Activated T-cell treated with anti-CD3 and anti-CD28 coated beads, Interleukin-2, amount 50 U/mL, for 48 hours (primary cell): ENCODE data around the gene DPYD.
"Not testable (repeated sequence)": the region's sequence is repeated elsewhere in the genome, so short reads cannot be mapped to it uniquely, and the experiment has no call there.

Source experiments
- DNase-seq, 2 experiments: peaks; one replicate each; pipeline ENCODE4 v3.0.0-alpha.2; 2020

DPYD gene

DNA sequence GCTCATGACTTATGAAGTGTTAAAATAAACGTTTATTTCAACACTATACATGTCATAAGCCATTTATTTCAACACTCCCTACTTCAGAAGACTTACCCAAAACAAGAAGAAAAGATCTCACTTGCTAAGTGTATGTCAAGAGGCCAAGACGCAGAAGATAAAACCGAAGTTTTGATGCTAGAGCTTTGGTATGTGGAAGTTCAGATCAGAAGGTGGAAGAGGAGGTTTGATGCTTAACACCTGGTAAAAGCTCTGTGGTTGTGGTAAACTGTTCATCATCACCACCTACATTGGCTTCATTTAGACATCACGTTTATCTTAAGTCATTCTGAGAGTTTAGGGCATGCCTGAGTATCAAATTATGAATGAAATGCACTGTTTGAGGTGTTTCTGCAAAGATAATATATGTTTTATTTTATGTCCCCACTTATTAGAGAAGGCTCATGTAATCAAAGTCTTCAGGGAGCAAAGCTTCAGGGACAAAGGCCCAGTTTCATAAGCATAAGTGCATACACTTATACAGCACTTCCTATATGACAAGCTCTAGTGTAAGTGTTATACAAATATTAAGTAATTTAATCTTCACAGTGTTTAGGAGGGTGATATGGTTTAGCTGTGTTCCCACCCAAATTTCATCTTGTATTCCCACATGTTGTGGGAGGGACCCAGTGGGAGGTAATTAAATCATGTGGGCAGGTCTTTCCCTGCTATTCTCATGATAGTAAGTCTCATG is 665.9 kb downstream of the DPYD start:
- DNase-seq = no peak

GRCh38 chr1:97252925-97253324 is 667.9 kb downstream of the DPYD start:
- no peak for DNase-seq

GRCh38 chr1:97252076-97252475 is 668.8 kb downstream of the DPYD start:
- no peak for DNase-seq

DNA sequence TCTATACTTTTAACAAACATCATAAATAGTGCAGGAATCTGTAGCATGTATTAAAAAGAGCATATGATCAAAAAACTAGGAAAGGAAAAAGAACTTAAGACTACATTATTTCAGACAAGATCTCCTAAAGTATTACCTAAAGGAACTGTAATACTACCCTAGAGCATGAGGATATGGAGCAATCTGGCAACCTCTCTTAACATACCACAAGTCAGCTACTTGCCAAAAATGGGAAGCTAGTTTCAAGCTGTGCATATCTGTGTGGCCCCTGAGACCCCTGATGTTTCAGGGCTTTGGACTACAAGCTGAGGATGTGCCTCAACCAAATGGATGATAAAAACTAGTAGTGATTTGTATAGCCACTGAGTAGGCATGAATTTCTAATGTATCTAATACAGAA is 673.6 kb downstream of the DPYD start:
- DNase-seq = no peak

GRCh38 chr1:97245682-97246081 is 675.2 kb downstream of the DPYD start:
- no peak for DNase-seq

DNA sequence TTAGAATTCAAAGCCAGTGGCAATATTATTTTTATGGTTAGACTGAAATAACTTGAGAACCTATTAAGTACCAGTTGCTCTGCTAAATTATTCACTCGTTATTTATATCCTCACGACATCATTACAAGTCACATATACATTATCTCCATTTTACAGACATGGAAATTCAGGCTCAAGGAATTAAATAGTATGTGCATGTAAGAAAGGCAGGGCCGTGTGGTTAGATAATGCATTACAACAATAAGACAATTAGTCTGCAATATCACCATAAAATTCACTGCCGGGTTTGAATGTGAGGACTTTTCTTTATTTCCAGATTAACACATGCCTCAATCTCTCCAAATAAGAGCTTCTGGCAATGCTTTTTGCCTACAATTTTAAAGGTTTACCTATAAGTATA is 675.8 kb downstream of the DPYD start:
- DNase-seq = no peak

GRCh38 chr1:97243973-97244560 is 676.8 kb downstream of the DPYD start:
- DNase-seq = no peak

DNA sequence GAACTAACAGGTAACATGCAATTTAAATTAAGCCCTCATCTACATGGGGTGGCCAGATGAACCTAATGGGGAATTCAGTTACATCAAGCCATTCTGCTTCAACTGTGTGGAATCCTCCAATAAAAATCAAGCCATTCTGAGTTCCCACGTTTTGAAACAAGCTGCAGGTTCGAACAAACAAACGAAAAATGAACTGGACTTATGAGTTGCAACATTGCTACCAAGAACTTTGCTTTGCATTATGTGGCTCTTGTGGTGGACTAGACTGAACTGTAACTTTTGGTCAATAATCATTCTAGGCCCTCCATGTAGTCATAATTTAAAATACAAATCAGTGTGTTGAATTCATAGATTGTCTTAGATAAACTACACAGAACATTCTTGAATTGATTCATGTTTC is 682.0 kb downstream of the DPYD start:
- no peak for DNase-seq

GRCh38 chr1:97231354-97231753 is 689.5 kb downstream of the DPYD start:
- not testable (repeated sequence) for DNase-seq

GRCh38 chr1:97212671-97213070 is 708.2 kb downstream of the DPYD start:
- DNase-seq = no peak

DNA sequence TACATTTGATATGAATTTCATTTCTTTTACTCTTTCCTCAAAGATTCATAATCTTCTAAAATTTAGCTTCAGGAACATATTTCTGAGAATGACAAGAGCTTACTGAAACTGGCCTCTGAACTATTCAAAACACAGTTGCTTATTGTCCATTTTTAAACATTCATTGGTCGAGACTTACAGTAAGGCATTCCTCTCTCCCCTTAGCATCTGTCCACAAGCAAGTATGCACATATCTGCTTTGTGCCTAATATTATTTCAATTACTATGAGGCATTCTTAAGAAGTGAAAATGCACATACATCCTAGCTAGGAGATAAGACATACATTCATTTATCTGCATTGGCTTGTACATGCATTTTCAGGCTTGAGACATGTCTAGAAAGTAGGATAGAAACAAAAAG is 710.5 kb downstream of the DPYD start:
- DNase-seq = no peak

- no peak for DNase-seq
Observed at GRCh38 chr1:97209381-97209957, 711.4 kb downstream of the DPYD start.

- no peak for DNase-seq
Observed at GRCh38 chr1:97207868-97208267, 713.0 kb downstream of the DPYD start.

DNA sequence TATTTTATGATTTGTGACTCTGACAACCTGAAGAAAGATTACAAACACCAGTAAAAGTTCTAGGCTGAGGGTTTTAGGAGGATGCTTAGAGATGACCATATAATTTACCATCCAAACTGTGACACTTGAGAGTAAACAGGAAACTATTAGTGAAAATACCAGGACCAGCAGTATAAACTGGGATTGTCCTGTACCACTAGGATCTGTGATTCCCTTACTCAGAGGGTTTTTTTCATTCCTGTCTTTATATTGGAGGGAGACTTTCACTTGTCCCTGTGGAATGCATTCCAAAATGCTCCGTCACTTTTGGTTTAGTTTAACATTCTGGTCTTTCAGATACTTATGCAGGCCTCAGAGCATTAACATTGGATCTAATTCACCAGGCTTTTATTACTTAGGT is 716.4 kb downstream of the DPYD start:
- no peak for DNase-seq

- DNase-seq = no peak
Observed at GRCh38 chr1:97202481-97203380, 718.1 kb downstream of the DPYD start.

GRCh38 chr1:97201641-97202040 is 719.2 kb downstream of the DPYD start:
- no peak for DNase-seq

DNA sequence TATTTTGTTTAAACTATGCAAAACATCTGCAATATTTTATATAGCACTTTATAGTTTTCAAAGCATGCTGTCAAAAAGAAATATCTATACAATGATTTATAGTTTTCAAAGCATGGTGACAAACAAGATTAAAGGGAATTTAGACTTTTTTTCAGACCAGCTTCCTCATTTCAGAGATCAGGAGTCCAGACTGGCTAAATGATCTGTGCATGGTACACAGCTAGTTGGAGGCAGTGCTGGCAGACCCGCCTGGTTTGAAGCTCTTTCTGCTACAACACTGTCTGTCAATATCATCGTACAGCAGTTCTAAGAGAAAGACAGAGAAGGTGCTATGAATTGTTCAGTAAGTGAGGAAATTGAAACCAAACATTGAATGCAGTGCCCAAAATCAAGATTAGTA is 720.2 kb downstream of the DPYD start:
- no peak for DNase-seq

- no peak for DNase-seq
Observed at GRCh38 chr1:97196825-97197516, 723.9 kb downstream of the DPYD start.

DNA sequence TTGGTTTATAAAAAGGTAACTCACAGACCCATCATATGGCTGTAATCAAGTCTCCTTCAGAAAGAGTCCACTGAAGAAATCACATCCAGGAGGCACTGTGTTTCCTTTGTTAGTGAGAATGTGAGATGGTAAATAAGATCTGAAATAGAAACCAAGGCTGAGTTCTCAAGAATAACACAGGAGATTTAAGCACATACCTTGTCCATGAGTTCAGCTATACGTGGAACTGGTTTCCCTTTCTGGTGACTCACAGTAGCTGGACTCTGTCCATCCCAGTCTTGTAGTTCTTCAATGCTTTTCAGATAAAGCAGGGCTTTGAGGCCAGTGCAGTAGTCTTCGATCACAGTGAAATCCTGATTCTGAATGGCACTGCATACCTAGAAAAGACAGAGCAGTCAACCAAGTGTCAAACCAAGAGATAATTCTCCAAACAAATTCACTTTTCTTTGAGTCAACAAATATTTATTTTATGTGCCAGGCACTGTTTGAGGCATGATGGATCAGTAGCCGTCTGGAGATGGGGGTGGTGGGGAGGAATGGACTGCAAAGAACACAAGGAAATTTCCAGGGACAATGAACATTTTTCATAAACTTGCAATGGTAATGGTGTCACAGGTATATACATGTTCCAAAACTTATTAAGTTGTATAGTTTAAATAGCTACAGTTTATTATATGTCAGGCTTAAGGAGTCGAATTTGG is 727.8 kb downstream of the DPYD start:
- no peak for DNase-seq

- no peak for DNase-seq
Observed at GRCh38 chr1:97190326-97190725, 730.5 kb downstream of the DPYD start.

DNA sequence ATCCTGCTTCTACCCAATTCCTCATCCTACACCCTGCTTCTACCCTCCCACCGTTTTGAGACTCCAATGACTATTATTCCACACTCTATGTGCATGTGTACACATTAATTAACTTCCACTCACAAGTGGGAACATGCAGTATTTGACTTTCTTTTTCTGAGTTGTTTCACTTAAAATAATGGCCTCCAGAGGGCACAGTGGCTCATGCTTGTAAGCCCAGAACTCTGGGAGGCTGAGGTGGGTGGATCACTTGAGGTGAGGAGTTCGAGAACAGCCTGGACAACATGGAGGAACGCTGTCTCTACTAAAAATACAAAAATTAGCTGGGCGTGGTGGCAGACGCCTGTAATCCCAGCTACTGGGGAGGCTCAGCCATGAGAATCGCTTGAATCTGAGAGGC is 734.5 kb downstream of the DPYD start:
- no peak for DNase-seq

GRCh38 chr1:97174039-97174704 is 746.7 kb downstream of the DPYD start:
- no peak for DNase-seq
